HCT116 (cell line): Measurements from ENCODE around the gene EFR3B. TPM values are rescaled to one million over a fixed set of nuclear protein-coding genes. Genes with fewer than 3 reads are reported as not detected.

ENCODE experiments used
- ATAC-seq: fragments of 200-7000 bp; cut with Tn5 transposase; 2 replicates; pipeline ENCODE4 v1.9.1; 2020; ENCODE audit warnings: mild to moderate bottlenecking, moderate library complexity
- BruUV-seq: library from RNA; stranded (reverse); fragments of 400-500 nt; replicated peaks from 2 replicates; lab custom pipeline; 2021; lab: Mats Ljungman, UMichigan
- CTCF ChIA-PET: fragments of 300-600 bp; sonication (Branson Sonifier 250); formaldehyde crosslinking; loops from one replicate; lab custom pipeline; 2021; ENCODE audit warnings: antibody characterized with exemption; lab: Charles Lee
- POLR2A ChIA-PET: fragments of 300-600, 350-600 bp; sonication (Branson Sonifier 250); formaldehyde crosslinking; loops from one replicate; lab custom pipeline; 2021; ENCODE audit warnings: antibody characterized with exemption; lab: Charles Lee
- RAD21 ChIA-PET, 2 experiments: fragments of 300-600 bp; sonication (Branson Sonifier 250); formaldehyde crosslinking; loops; one replicate each; lab custom pipeline; 2023; ENCODE audit warnings: low total read pairs in 2 of 2; ENCODE audit not compliant: uncharacterized antibody in 2 of 2, unreplicated experiment in 2 of 2, low non-redundant PET in 1 of 2; lab: Charles Lee
- DNase-seq: peaks from one replicate; pipeline ENCODE4 v3.0.0-alpha.2; 2010; ENCODE audit warnings: low read depth, low spot score
- H2AFZ ChIP-seq: fragments of 200-600 bp; shearing (Covaris generic), sonication (generic); 2 replicates; pipeline ENCODE4 v1.6.1; 2017; ENCODE audit warnings: low read depth, mixed run types, mixed read lengths, antibody characterized with exemption, low read length; ENCODE audit not compliant: poor library complexity, severe bottlenecking
- H3K27ac ChIP-seq: 2 replicates; pipeline ENCODE4 v1.5.1; 2012; ENCODE audit warnings: low read depth, low read length
- H3K27me3 ChIP-seq: fragments of 200-600 bp; sonication (generic); 2 replicates; pipeline ENCODE4 v1.6.1; 2016; ENCODE audit warnings: mixed run types, low read length, mixed read lengths; ENCODE audit not compliant: insufficient read depth
- H3K36me3 ChIP-seq, 2 experiments: fragments of 200-500 bp in 1 of 2; fragments of 200-600 bp in 1 of 2; sonication (Bioruptor generic) in 1 of 2; sonication (generic) in 1 of 2; 2 replicates each; pipeline versions ENCODE4 v1.5.1 to v1.6.1; 2014 to 2016; ENCODE audit warnings: low read length in 2 of 2, inconsistent platforms in 1 of 2, mixed read lengths in 1 of 2, mixed run types in 1 of 2; ENCODE audit not compliant: insufficient read depth in 2 of 2, control insufficient read depth in 1 of 2
- H3K4me1 ChIP-seq, 2 experiments: fragments of 200-600 bp in 1 of 2; sonication (generic) in 1 of 2; 2 replicates each; pipeline versions ENCODE4 v1.5.1 to v1.6.1; 2012 to 2017; ENCODE audit warnings: low read length in 2 of 2, inconsistent platforms in 1 of 2, mild to moderate bottlenecking in 1 of 2, mixed read lengths in 1 of 2, mixed run types in 1 of 2, moderate library complexity in 1 of 2; ENCODE audit not compliant: insufficient read depth in 2 of 2, control insufficient read depth in 1 of 2
- H3K4me2 ChIP-seq: fragments of 200-600 bp; sonication (generic); 2 replicates; pipeline ENCODE4 v1.6.1; 2017; ENCODE audit warnings: mixed run types, low read length, mixed read lengths
- H3K4me3 ChIP-seq, 2 experiments: fragments of 200-600 bp in 1 of 2; sonication (generic) in 1 of 2; replicated peaks in 1 of 2; 2 replicates each; pipeline ENCODE4 v1.5.1; 2011 to 2016; ENCODE audit warnings: low read length in 2 of 2, control low read depth in 1 of 2, low read depth in 1 of 2, mild to moderate bottlenecking in 1 of 2, mixed read lengths in 1 of 2, mixed run types in 1 of 2
- H3K79me2 ChIP-seq: fragments of 200-600 bp; sonication (generic); 2 replicates; pipeline ENCODE4 v1.6.1; 2017; ENCODE audit warnings: mild to moderate bottlenecking, mixed run types, low read length, moderate library complexity, mixed read lengths; ENCODE audit not compliant: insufficient read depth
- H3K9ac ChIP-seq: fragments of 200-600 bp; sonication (generic); 2 replicates; pipeline ENCODE4 v1.6.1; 2016; ENCODE audit warnings: low read length, mixed read lengths
- H3K9me2 ChIP-seq: fragments of 200-600 bp; sonication (generic), shearing (Covaris generic); 2 replicates; pipeline ENCODE4 v1.6.1; 2017; ENCODE audit warnings: mixed run types, mild to moderate bottlenecking, moderate library complexity; ENCODE audit not compliant: insufficient read depth
- H3K9me3 ChIP-seq, 2 experiments: fragments of 200-500 bp in 1 of 2; fragments of 200-600 bp in 1 of 2; sonication (Bioruptor generic) in 1 of 2; sonication (generic) in 1 of 2; 2 replicates each; pipeline ENCODE4 v1.6.1; 2014 to 2017; ENCODE audit warnings: low read length in 2 of 2, mixed read lengths in 2 of 2, inconsistent platforms in 1 of 2, low read depth in 1 of 2, mild to moderate bottlenecking in 1 of 2, mixed run types in 1 of 2, moderate library complexity in 1 of 2; ENCODE audit not compliant: control insufficient read depth in 1 of 2, insufficient read depth in 1 of 2
- H4K20me1 ChIP-seq: fragments of 200-600 bp; sonication (generic), shearing (Covaris generic); 2 replicates; pipeline ENCODE4 v1.6.1; 2017; ENCODE audit warnings: mixed run types, mild to moderate bottlenecking, moderate library complexity; ENCODE audit not compliant: insufficient read depth
- CBX3 ChIP-seq: IDR thresholded peaks from 2 replicates; pipeline ENCODE4 v1.6.1; 2012; ENCODE audit warnings: low read depth
- CEBPB ChIP-seq: IDR thresholded peaks from 2 replicates; pipeline ENCODE4 v1.6.1; 2012; ENCODE audit warnings: low read depth
- ELF1 ChIP-seq: IDR thresholded peaks from 2 replicates; pipeline ENCODE4 v1.6.1; 2012; ENCODE audit warnings: low read depth, borderline replicate concordance
- EZH2 ChIP-seq: fragments of 200-600 bp; sonication (generic); IDR thresholded peaks from 2 replicates; pipeline ENCODE4 v1.6.1; 2017; ENCODE audit warnings: antibody characterized with exemption, mixed run types
- EZH2phosphoT487 ChIP-seq: fragments of 200-600 bp; IDR thresholded peaks from 2 replicates; pipeline ENCODE4 v1.6.1; 2018; ENCODE audit warnings: antibody characterized with exemption, borderline replicate concordance
- POLR2A ChIP-seq: IDR thresholded peaks from 2 replicates; pipeline ENCODE4 v1.7.0; 2011; ENCODE audit warnings: borderline replicate concordance; ENCODE audit not compliant: insufficient read depth, insufficient read length; ENCODE audit errors: extremely low read depth
- SIN3A ChIP-seq: IDR thresholded peaks from 2 replicates; pipeline ENCODE4 v1.6.1; 2012; ENCODE audit warnings: low read depth
- SP1 ChIP-seq: IDR thresholded peaks from 2 replicates; pipeline ENCODE4 v1.6.1; 2012; ENCODE audit warnings: low read depth
- TCF7L2 ChIP-seq: IDR thresholded peaks from 2 replicates; pipeline ENCODE4 v1.7.0; 2011; ENCODE audit warnings: borderline replicate concordance, inconsistent platforms; ENCODE audit not compliant: insufficient read depth, insufficient read length; ENCODE audit errors: extremely low read depth
- YY1 ChIP-seq: IDR thresholded peaks from 2 replicates; pipeline ENCODE4 v1.6.1; 2011; ENCODE audit warnings: low read length, low read depth, moderate library complexity, mild to moderate bottlenecking; ENCODE audit not compliant: insufficient replicate concordance; ENCODE audit errors: extremely low read depth
- ZFX ChIP-seq: fragments of 450-650 bp; IDR thresholded peaks from 2 replicates; pipeline ENCODE4 v1.6.1; 2017
- ZNF274 ChIP-seq: fragments of 200-500 bp; sonication (Bioruptor generic); IDR thresholded peaks from 2 replicates; pipeline ENCODE4 v1.6.1; 2014; ENCODE audit warnings: mild to moderate bottlenecking, low read depth, low read length, inconsistent platforms
- intact Hi-C: fragments of 100-400 bp; cut with micrococcal nuclease; formaldehyde crosslinking; loops from 2 replicates; pipeline ENCODE4 v1.10.0; 2022
- total RNA-seq: library from RNA; stranded (reverse); gene quantifications from one replicate; pipeline ENCODE4 v1.2.1, GENCODE V29; 2021; ENCODE audit not compliant: unreplicated experiment
- TF ChIP-seq, protein P1 (sequence below): IDR thresholded peaks from 2 replicates; pipeline ENCODE4 v1.6.1; 2011; ENCODE audit warnings: mild to moderate bottlenecking, low read length, moderate library complexity; ENCODE audit not compliant: insufficient replicate concordance; ENCODE audit errors: extremely low read depth
- TF ChIP-seq, protein P2 (sequence below), 3 experiments: fragments of 200-600 bp in 1 of 3; sonication (generic) in 1 of 3; IDR thresholded peaks in 2 of 3; conservative IDR thresholded peaks in 1 of 3; 2 replicates each; pipeline ENCODE4 v1.5.1; 2012 to 2017; ENCODE audit warnings: low read depth in 2 of 3, low read length in 2 of 3, antibody characterized with exemption in 1 of 3, borderline replicate concordance in 1 of 3, control low read depth in 1 of 3, mild to moderate bottlenecking in 1 of 3, mixed read lengths in 1 of 3, mixed run types in 1 of 3, moderate library complexity in 1 of 3; ENCODE audit not compliant: insufficient read depth in 1 of 3
- TF ChIP-seq, protein P3 (sequence below): IDR thresholded peaks from 2 replicates; pipeline ENCODE4 v1.6.1; 2012
- TF ChIP-seq, protein P4 (sequence below): IDR thresholded peaks from 2 replicates; pipeline ENCODE4 v1.6.1; 2012

Gene EFR3B
- total RNA-seq, 1 experiment from 2014 or later: 0.96 TPM

DNA sequence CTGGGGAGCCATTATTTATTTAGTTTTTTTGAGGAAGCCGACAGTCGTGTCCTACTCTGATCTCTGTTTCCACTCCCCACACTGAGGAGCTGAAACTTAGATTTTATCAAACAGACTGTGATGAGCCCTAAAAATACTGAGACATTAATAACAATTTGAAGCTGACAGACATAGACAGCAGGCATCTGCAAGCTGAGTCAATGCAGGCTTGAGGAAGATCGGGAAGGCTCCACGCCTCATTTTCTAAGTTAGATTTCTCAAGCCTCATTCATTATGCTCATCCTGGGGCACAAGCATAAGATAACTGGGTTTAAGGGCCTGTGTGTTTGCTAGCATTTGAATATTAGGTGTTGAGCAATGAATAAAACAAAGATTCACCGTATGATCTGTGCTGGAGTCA, 26.3 kb downstream of the EFR3B start (continued):
- TF ChIP-seq, protein P1, sequence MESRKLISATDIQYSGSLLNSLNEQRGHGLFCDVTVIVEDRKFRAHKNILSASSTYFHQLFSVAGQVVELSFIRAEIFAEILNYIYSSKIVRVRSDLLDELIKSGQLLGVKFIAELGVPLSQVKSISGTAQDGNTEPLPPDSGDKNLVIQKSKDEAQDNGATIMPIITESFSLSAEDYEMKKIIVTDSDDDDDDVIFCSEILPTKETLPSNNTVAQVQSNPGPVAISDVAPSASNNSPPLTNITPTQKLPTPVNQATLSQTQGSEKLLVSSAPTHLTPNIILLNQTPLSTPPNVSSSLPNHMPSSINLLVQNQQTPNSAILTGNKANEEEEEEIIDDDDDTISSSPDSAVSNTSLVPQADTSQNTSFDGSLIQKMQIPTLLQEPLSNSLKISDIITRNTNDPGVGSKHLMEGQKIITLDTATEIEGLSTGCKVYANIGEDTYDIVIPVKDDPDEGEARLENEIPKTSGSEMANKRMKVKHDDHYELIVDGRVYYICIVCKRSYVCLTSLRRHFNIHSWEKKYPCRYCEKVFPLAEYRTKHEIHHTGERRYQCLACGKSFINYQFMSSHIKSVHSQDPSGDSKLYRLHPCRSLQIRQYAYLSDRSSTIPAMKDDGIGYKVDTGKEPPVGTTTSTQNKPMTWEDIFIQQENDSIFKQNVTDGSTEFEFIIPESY: no peak
- no peak for TF ChIP-seq EZH2
- TF ChIP-seq, protein P2, sequence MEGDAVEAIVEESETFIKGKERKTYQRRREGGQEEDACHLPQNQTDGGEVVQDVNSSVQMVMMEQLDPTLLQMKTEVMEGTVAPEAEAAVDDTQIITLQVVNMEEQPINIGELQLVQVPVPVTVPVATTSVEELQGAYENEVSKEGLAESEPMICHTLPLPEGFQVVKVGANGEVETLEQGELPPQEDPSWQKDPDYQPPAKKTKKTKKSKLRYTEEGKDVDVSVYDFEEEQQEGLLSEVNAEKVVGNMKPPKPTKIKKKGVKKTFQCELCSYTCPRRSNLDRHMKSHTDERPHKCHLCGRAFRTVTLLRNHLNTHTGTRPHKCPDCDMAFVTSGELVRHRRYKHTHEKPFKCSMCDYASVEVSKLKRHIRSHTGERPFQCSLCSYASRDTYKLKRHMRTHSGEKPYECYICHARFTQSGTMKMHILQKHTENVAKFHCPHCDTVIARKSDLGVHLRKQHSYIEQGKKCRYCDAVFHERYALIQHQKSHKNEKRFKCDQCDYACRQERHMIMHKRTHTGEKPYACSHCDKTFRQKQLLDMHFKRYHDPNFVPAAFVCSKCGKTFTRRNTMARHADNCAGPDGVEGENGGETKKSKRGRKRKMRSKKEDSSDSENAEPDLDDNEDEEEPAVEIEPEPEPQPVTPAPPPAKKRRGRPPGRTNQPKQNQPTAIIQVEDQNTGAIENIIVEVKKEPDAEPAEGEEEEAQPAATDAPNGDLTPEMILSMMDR (IDR thresholded peaks at IDR 0.05 in 2 of 3, conservative IDR thresholded peaks at IDR 0.05 in 1 of 3; ENCODE audit: borderline replicate concordance in 1 of 3, insufficient read depth in 1 of 3, low read depth in 2 of 3, low read length in 2 of 3): no peak
- TF ChIP-seq SIN3A: no peak
- no peak for TF ChIP-seq YY1
- TF ChIP-seq ZFX: no peak
- TF ChIP-seq EZH2phosphoT487: no peak
- TF ChIP-seq CBX3: no peak
- no peak for TF ChIP-seq CEBPB

DNA sequence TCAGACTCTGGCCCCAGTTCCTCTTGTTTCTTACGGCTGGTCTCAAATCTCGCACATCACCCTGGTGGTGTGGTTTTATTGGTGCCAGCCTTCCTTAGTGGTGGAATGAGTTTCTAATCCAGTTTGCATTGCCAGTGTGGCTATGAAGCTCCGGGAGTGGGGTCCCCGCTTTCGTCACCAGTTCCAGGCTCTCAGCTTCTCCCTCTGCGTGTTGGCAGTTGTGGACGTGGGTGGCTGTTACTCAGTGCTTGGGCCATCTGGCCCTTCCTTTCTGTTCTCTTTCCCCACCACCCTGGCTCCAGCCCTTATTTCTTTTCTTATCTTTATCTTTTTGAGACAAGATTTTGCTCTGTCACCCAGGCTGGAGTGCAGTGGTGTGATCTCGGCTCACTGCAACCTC, 30.1 kb downstream of the EFR3B start:
- no peaks in the 10 kb centered on the region for H3K9me2 ChIP-seq
- H3K27me3 ChIP-seq: peaks cover 10% of the 10 kb centered on the region
- H3K4me2 ChIP-seq: no peak overlapping the region
- ChIA-PET CTCF (no interaction called here), RAD21 (no interaction called here), POLR2A (no interaction called here)
- peaks cover 3 to 4% of the 10 kb centered on the region in 2 experiments; a peak in 2 of 4 replicates for H3K4me1 ChIP-seq
- no peaks in the 10 kb centered on the region for H3K36me3 ChIP-seq
- H3K9me3 ChIP-seq: no peaks in the 10 kb centered on the region
- H3K79me2 ChIP-seq: no peaks in the 10 kb centered on the region
- no TSS peak for BruUV-seq
- no peak overlapping the region for H3K27ac ChIP-seq
- H3K9ac ChIP-seq: no peak overlapping the region
- no peaks in the 10 kb centered on the region for H4K20me1 ChIP-seq
- DNase-seq (no peak), ATAC-seq (no peak)
- H3K4me3 ChIP-seq: no peak overlapping the region
- no peak overlapping the region for H2AFZ ChIP-seq
- intact Hi-C loops: no loop called here
- no peak for TF ChIP-seq POLR2A
- no peak for TF ChIP-seq SP1
- no peak for TF ChIP-seq CEBPB
- TF ChIP-seq ELF1: no peak
- no peak for TF ChIP-seq ZNF274
- TF ChIP-seq CBX3: no peak
- TF ChIP-seq, protein P3, sequence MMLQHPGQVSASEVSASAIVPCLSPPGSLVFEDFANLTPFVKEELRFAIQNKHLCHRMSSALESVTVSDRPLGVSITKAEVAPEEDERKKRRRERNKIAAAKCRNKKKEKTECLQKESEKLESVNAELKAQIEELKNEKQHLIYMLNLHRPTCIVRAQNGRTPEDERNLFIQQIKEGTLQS: no peak
- TF ChIP-seq, protein P2 (IDR thresholded peaks at IDR 0.05 in 2 of 3, conservative IDR thresholded peaks at IDR 0.05 in 1 of 3; ENCODE audit: borderline replicate concordance in 1 of 3, insufficient read depth in 1 of 3, low read depth in 2 of 3, low read length in 2 of 3): no peak
- TF ChIP-seq, protein P4, sequence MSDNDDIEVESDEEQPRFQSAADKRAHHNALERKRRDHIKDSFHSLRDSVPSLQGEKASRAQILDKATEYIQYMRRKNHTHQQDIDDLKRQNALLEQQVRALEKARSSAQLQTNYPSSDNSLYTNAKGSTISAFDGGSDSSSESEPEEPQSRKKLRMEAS: no peak
- no peak for TF ChIP-seq TCF7L2
- TF ChIP-seq EZH2phosphoT487: no peak
- TF ChIP-seq, protein P1: no peak
